ENCODE measurements around the gene TET2.

The TET2 gene

GRCh38 chr4:105179539-105180401, 33.1 kb downstream of the TET2 start:
- in situ Hi-C loops (cut with MboI; ENCODE audit: low sequenced_read_pairs) = no loop called here

DNA sequence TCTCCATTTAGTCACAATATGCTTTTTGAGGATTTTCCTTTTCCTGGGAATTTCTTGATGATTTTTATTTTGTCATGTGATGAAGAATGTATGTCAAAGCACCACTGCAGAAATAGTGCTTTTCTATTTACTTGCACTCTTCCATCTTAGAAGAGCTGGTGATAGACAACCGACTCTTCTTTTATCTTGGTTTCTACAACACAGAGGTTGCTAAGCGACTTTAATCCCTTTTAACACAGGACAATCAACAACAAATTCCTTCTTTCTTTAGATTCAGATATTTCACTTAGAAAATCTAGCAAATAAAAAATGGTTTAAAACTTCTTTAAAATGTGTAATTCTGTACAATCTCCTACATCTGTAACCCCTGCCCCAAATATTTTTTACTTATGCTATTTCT, 34.6 kb downstream of the TET2 start:
- in situ Hi-C loops (cut with MboI; ENCODE audit: low sequenced_read_pairs) = no loop called here

DNA sequence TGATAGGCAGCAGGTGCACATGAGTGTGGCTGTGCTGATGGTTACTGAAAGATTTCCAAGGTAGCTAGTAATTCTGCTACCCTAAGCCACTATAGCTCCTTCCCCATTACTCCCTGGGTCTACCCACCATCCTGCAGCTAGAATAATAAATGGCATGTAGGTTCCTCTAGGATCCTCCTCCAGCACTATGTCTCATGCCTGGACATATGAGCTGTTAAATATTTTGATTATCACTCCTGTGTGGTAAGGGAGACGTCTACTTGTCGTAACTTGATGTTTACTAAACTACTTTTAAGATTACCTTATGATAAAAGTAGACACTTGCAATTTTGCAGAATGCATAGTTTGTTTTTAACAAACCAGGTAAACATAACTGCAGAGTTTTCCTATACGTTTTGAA, 35.5 kb downstream of the TET2 start:
- in situ Hi-C loops (cut with MboI; ENCODE audit: low sequenced_read_pairs) = no loop called here

- in situ Hi-C loops (cut with MboI; ENCODE audit: low sequenced_read_pairs) = no loop called here
These were observed 37.8 kb downstream of the TET2 start for GRCh38 chr4:105184316-105184980.

- in situ Hi-C loops (cut with MboI; ENCODE audit: low sequenced_read_pairs) = no loop called here
These were observed 40.1 kb downstream of the TET2 start for GRCh38 chr4:105186701-105187161.

DNA sequence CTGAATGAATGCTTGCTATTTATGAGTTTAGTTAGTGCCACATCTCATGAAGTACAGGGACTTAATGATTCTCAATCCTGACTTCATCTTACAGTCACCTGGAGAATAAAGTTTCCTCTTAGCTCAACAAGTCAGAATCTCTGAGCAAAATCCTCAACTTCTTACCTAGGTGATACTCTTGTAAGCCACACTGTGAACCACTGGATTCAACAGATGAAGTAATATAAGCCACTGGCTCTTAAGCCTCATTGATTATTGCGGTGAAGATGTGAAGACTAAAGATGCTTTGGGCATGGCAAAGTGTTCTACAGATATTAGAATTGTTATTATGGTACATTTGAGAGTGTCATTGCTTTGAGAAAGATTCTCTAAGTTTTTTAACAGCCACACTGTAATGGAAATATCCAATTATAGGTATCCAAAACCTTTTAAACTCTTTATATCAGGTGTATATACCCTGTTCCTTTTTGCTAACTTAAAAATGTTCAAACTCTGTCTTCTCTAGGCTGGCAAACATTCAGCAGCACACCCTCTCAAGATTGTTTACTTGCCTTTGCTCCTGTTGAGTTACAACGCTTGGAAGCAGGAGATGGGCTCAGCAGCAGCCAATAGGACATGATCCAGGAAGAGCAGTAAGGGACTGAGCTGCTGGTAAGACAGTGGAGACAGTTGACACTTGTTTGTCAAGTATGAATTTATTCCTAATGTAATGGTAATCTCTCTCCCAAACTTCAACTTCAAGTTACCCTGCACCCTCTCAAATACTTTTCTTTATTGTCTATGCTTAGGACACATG, 43.4 kb downstream of the TET2 start:
- in situ Hi-C loops (cut with MboI; ENCODE audit: low sequenced_read_pairs) = no loop called here

DNA sequence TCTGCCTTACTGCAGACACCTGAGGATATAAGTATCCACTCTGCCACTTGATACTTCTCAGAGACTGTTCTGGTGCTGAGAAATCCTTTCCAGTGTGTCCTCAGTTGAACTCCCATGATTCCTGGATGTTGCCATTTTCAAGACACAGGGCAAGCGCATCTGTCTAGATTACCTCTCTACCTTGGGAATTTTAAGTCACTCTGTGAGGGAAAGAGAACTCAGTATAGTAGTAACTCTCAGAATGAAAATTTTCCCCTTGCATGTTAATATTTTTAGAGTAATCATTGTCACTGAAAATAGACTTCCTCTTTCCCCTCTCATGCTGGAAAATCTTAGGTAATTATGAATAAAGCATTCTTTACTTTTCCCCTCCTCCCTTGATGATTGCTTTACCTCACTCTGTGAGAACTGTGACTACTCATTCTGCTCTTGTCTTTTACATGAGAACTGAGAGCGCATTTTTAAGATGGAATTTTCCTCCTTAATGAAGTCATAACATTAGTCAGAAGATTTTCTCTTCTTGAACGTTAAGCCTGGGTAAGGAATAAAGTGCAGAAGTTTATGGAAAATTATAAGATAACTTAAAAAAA, 45.0 kb downstream of the TET2 start:
- in situ Hi-C loops (cut with MboI; ENCODE audit: low sequenced_read_pairs) = no loop called here

GRCh38 chr4:105192474-105192873, 45.8 kb downstream of the TET2 start:
- in situ Hi-C loops (cut with MboI; ENCODE audit: low sequenced_read_pairs) = no loop called here

DNA sequence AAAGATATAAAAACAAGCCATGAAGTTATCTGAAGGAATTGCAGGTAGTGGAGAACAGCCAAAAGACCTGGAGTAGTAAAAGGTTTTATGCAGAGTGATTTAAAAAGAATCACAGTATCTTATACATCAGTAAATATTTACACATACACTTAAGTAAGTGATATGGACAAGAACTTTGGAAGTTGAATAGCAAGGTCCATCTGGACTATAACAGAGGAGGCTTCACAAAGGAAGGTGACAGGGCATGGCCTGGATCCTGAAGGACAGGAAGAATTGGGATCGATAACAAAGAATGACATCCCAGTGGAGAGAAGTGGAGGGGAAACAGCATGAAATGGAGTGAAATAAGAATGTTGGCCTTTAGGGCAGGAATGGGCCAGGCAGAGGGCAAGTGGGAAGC, 46.2 kb downstream of the TET2 start:
- in situ Hi-C loops (cut with MboI; ENCODE audit: low sequenced_read_pairs) = no loop called here

DNA sequence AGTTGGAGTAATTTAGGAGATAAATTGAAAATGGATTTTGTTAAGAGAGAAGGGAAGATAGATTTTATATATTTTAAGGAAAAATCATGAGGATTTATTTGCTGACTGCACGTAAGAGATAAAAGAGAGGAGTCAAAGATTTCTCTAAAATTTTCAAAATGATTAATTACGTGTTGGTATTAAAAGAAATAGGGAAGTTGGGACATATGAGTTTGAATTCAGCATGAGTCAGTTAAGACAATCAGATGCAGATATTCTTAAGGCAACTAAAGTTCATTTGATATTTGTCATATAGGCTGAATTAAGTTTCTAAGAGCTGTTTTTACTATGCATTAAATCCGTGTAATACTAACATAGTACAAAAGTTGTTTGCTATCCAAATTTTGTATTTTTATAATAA, 46.9 kb downstream of the TET2 start:
- in situ Hi-C loops (cut with MboI; ENCODE audit: low sequenced_read_pairs) = no loop called here

DNA sequence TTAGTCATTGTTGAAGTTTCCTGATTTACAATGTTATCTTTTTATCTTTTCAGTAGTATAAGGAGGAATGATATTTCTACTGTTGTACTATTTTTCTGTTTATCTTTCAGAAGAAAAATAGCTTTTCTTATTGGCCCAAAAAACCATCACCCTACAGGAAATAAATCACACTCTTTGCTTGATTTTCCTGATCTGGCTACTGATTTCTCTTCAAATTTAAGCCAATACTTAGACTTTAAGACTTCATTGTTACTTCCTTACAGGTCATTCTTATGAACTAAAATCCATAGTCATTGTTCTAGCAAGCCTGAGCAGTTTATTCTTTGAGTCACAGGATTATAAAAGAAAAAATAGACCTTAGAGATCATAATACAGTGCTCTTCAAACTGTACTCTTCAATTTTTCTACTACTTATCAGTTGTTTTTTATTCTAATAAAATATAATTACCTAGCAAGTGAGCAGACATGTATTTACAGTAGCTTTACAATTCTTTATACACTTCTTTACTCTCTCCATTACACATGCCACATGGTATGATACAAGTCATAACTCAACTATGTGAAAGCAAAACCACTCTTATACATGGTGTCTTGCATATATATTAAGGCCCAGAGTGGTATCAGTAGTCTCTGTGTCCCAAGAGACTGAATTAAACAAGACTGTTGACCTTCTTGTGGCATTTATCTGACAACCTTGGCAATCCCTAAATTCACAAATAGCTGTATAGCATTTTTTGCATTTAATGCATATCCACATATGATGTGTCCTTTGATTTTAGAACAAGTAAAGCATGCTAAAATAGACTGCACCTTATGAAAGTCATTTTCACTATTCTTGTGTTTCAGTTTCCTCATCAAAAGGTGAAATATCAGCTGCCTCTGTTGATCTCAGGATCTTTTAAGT, 47.9 kb downstream of the TET2 start:
- in situ Hi-C loops (cut with MboI; ENCODE audit: low sequenced_read_pairs) = no loop called here

DNA sequence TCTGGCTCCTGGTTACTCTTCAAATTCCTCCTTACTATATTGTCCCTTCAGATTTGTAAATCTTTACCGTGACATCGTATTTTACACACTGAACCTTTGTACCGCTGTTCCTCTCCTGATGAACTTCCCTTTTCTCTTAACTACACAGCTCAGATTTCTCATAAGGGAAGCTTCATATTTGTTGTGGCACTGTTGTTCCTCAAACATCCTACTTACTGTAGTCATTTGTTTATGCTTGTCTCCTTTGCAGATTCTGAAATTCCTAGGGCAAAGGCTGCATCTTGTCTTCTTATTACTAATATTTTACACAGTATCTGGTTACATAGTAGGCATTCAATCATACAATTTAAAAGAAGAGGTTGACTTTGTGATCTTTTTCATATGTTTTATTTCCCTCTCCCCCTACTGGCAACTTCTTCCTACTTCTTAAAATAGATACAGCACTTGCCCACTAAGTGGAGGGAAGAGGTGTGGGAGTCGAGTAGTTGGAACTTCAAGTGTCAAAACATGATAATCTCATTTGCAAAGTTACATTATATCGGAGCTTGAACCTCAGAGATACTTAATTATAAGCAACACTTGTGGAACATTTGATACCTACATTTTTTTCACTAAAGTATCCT, 50.0 kb downstream of the TET2 start:
- in situ Hi-C loops (cut with MboI; ENCODE audit: low sequenced_read_pairs) = no loop called here

GRCh38 chr4:105197777-105198176, 51.1 kb downstream of the TET2 start:
- in situ Hi-C loops (cut with MboI; ENCODE audit: low sequenced_read_pairs) = no loop called here

GRCh38 chr4:105198541-105198940, 51.9 kb downstream of the TET2 start:
- in situ Hi-C loops (cut with MboI; ENCODE audit: low sequenced_read_pairs) = no loop called here

GRCh38 chr4:105206214-105206613, 59.5 kb downstream of the TET2 start:
- in situ Hi-C loops (cut with MboI; ENCODE audit: low sequenced_read_pairs) = no loop called here

DNA sequence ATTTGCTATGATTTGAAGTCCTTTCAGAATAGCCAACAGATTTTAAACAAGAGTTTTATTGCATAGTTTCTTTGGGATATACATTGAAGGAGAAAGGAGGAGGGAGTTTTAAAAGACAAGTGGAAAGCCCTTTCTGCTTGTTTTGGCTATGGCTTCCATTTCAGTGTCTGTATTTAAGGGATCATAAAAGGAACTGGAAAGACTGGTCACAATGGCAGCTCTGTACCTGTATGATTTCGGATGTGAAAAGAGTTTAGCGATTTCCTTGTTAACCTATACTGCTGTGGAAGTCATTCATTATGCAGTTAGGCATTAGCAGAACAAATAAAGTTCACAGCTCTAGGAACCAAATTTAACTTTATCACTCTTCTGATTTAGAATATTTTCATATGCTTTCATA, 60.7 kb downstream of the TET2 start:
- in situ Hi-C loops (cut with MboI; ENCODE audit: low sequenced_read_pairs) = no loop called here

GRCh38 chr4:105208561-105208960, 61.9 kb downstream of the TET2 start:
- in situ Hi-C loops (cut with MboI; ENCODE audit: low sequenced_read_pairs) = no loop called here

DNA sequence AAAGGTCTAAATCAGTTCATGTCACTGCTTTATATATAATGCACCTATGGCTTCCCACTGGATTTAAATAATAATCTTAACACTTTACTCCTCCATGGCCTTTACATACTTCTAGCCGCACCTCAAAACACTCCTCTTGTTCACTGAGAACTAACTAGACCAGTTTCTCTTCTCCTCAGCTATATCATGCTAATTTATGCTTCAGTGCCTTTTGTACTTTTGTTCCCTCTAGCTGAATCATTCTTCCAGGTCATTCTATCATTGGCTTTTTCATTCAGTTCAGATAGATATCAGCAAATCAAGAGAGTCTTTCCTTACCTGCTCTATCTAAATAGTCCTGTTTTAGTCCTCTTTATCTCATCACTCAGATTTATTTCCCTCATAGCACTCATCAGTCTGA, 64.2 kb downstream of the TET2 start:
- in situ Hi-C loops (cut with MboI; ENCODE audit: low sequenced_read_pairs) = no loop called here

GRCh38 chr4:105215609-105216313, 69.1 kb downstream of the TET2 start:
- in situ Hi-C loops (cut with MboI; ENCODE audit: low sequenced_read_pairs) = no loop called here

Measured in HL-60/S4 treated with phorbol 12-myristate 13-acetate at 8.2 ng/mL for 4 days and 3 days (cell line).